IPS DF 4.7 (cell line): Measurements from ENCODE around the gene CHD5.

Experiments used
- DNase-seq: peaks from one replicate; pipeline ENCODE4 v3.0.0-alpha.2; 2013; ENCODE audit warnings: low spot score; ENCODE audit errors: extremely low read depth

CHD5 gene

GRCh38 chr1:6202256-6202655 lies 22.1 kb upstream of the CHD5 start:
- DNase-seq, result no peak

GRCh38 chr1:6200188-6200809 lies 20.2 kb upstream of the CHD5 start:
- DNase-seq, result no peak

GRCh38 chr1:6199298-6200187 lies 19.4 kb upstream of the CHD5 start, which contains the start of gene RPL22:
Gene RPL22, minus strand, starts transcription at chr1:6199595. Its CDS starts 22 bp downstream, at chr1:6199573.
- DNase-seq, result peak; percentile 98

- no peak for DNase-seq
Observed at GRCh38 chr1:6198646-6199297, 18.7 kb upstream of the CHD5 start.

GRCh38 chr1:6197746-6198427 lies 17.8 kb upstream of the CHD5 start:
- DNase-seq, result no peak

GRCh38 chr1:6191968-6192367 lies 11.8 kb upstream of the CHD5 start:
- no peak for DNase-seq

- no peak for DNase-seq
Observed at GRCh38 chr1:6188466-6188865, 8.3 kb upstream of the CHD5 start.

- no peak for DNase-seq
Observed at GRCh38 chr1:6185635-6186382, 5.7 kb upstream of the CHD5 start.

GRCh38 chr1:6185151-6185550 lies 5.0 kb upstream of the CHD5 start:
- no peak for DNase-seq

GRCh38 chr1:6184083-6184783 lies 4.1 kb upstream of the CHD5 start:
- DNase-seq, result no peak

GRCh38 chr1:6183520-6183989 lies 3.4 kb upstream of the CHD5 start:
- no peak for DNase-seq

- DNase-seq, result no peak
Observed at GRCh38 chr1:6181347-6181770, 1.2 kb upstream of the CHD5 start.

- DNase-seq, result no peak
Observed at GRCh38 chr1:6180707-6181311, 688 bp upstream of the CHD5 start.

GRCh38 chr1:6179564-6180175 lies 451 bp downstream of the CHD5 start:
- no peak for DNase-seq

GRCh38 chr1:6178751-6179563 lies 1.2 kb downstream of the CHD5 start:
- DNase-seq, result no peak

- no peak for DNase-seq
Observed at GRCh38 chr1:6177681-6178380, 2.3 kb downstream of the CHD5 start.

GRCh38 chr1:6176779-6177178 lies 3.3 kb downstream of the CHD5 start:
- DNase-seq, result no peak

- DNase-seq, result no peak
Observed at GRCh38 chr1:6175411-6175828, 4.7 kb downstream of the CHD5 start.
